PFSK-1 (cell line): ENCODE results near the gene POLR3B.

Experiments
- SIN3A ChIP-seq: IDR thresholded peaks from 2 replicates; pipeline ENCODE4 v1.6.1; 2012; ENCODE audit warnings: mild to moderate bottlenecking, low read length, moderate library complexity, borderline replicate concordance; ENCODE audit not compliant: insufficient read depth
- TAF1 ChIP-seq: IDR thresholded peaks from 2 replicates; pipeline ENCODE4 v1.6.1; 2012; ENCODE audit warnings: low read length, control low read depth, borderline replicate concordance; ENCODE audit not compliant: insufficient read depth

DNA sequence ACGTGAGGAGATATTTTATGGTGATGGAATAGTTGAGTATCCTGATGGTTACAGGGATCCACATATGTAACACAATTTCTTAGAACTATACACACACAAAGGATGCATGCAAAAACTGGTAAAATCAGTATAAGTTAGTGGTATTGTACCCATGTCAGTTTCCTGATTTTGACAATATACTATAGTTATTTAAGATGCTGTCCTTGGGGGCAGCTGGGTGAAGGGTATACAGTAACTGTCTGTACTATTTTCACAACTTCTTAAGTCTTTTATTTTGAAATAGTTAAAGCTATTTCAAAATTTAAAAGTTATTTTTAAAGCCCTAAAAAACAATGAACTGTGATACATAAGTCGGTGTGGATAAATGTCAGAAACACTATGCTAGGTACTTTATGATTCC, 24.5 kb upstream of the POLR3B start:
- no peak for TF ChIP-seq TAF1
- no peak for TF ChIP-seq SIN3A
